ENCODE results near the gene ACTN3.
"Not testable (repeated sequence)": the region's sequence is repeated elsewhere in the genome, so short reads cannot be mapped to it uniquely, and the experiment has no call there.

Gene ACTN3

DNA sequence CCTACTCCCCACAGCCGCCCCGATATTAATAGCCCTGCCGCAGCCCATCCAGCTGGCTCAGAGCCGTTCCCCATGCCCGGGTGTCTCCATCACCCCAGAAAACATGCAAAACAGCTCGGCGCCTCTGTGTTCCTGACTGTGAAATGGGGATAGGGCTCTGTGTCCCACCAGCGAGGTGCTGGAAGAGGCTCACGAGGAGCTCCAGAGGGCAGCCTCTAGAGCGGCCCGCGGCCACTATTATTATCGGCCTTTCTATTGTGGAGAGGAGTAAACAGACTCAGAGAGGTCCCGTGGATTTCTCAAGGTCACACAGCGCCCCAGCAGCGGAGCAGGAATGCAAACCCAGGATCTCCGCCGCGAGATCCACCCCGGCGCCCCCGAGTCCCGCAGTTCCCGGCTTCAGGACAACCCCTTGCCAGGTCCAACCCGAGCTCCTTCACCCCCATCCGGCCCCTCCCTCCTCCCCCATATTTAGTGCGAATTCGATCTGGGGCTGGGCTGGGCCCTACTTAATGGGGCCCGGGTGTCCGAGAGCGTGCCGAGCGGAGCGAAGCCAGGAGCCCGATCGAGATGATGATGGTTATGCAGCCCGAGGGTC, at the start of gene ACTN3:
ACTN3 (plus strand) TSS at position 536 of the 598 bp plus-strand sequence; CDS start at position 571, 35 bp downstream.
- no peak for DNase-seq

DNA sequence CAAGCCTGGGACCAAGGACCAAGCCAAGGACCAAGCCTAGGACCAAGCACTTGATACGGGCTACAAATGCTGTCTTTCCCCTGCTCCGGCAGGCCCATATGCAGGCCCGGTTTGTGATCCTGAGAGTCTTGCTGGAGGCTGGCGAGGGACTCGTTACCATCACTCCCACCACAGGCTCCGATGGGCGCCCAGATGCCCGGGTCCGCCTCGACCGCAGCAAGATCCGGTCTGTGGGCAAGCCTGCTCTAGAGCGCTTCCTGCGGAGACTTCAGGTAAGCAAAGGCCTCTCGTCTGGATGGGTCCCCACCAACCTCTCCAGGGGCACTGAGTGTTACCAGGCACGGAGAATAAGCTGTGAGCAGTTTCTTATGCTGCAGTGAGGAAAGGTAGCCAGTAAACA, 49.5 kb upstream of the ACTN3 start:
- DNase-seq, result no peak

DNA sequence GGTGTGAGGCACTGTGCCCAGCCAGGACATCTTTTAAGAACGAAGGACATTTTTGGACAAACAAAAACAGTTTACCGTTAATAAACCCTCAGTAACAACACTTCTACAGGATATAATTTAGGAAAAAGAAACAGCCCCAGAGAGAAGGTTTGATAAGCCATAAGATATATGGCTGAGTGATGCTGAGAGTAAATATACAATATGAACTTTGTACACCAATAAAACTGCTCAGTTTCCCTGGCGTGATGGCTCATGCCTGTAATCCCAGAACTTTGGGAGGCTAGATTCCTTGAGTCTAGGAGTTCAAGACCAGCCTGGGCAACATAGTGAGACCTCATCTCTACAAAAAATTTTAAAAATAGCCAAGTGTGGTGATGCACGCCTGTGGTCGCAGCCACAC, 48.2 kb upstream of the ACTN3 start:
- DNase-seq, result no peak

DNA sequence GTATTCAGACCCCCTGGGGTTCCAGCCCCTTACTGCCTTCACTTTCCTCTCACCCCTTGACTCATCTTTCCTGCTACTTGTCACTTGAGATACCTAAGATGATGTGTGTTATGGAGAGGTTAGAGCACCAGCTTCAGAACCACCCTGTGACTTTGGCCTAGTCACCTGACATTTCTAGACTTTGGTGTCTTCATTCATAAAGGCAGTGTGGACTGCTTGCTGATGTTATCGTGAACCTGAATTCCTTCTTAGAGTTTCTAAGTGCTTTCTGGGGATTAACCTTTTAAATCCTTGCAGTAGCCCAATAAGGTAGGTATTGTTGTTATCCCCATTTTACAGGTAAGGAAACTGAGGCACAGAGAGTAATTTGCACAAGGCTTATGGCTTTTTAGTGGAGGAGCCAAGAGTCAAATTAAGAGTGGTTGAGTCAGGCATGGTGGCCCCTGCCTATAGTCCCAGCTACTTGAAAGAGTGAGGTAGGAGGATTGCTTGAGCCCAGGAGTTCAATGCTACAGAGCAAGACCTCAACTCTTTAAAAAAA, 41.4 kb upstream of the ACTN3 start:
- no peak for DNase-seq

DNA sequence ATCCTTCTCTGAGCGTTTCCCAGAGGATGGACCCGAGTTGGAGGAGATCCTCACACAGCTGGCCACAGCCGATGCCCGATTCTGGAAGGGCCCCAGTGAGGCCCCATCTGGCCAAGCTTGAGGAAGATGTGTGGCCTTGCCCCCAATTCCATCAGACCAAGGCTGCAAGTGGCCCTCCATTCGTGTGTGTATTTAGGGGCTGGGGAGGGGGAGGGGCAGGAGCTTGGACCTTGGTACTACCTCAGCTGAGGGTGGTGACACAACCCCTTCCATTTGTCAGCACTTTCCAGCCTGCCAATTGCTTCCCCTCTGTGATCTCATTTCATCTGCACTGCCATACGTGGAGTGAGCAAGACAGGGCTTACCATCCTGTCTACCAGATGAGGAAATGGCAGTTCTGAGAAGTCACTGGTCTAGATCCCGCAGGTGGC, 37.6 kb upstream of the ACTN3 start:
- DNase-seq, result no peak

DNA sequence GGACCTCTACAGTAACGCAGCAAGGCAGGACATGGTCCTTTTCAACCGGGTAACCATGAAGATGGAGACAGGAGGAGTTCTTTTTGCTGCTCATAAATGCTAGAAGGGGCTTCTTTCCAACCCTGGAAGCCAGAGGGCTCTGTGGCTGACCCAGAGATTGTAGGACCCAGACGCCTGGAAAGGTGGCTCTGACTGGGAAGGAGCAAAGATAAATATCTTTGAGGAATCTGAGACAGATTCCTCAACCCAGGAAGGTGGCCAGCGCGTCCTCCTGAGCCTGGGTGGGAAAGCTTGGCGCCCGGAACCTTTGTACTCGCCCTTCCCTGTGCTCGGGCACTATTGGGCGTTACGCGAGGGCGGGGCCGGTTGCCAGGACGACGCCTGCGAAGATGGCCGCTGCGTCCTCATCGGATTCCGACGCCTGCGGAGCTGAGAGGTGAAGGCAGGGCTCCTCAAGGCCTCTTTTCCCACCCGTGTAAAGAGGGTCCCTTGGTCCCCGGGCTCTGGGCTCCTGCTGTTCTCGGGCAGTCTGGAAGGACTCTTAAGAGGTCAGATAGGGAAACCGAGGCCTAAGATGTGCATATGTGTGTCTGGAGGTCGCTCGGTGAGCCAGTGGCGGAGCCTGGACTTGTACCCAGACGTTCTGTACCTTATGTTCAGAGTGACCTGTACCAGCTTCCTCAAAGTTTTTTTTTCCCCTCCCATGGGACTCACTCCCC, 36.3 kb upstream of the ACTN3 start, which contains the start of gene BBS1:
BBS1 (plus strand) TSS at position 365 of the 719 bp plus-strand sequence; CDS start at position 390, 25 bp downstream.
- peak; percentile 94 for DNase-seq

DNA sequence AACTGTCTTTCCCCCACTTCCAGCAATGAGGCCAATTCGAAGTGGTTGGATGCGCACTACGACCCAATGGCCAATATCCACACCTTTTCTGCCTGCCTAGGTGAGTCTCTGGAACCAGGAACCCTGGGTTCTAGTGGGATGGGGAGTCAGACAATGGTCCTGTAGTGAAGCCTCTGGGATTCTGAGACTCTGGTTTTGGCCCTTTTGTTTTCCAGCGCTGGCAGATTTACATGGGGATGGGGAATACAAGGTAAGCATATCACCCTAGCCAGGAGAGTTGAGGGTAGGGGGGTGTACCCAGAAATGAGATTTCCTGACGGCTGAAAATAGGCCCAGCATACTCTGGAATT, 35.7 kb upstream of the ACTN3 start:
- DNase-seq, result no peak

DNA sequence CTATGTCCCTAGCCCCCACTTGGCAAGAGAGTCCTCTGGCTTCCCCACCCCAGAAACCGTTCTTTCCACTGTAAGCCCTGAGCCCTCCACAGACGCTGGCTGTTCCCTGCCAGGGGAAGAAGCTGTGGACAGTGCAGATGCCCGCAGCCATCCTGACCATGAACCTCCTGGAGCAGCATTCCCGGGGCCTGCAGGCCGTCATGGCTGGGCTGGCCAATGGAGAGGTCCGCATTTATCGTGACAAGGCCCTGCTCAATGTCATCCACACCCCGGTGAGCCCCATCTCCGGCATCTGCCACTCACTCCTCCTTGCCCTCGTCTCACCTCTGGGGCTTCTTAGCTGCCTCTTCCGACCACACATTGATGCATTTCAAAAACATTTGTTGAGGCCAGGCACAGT, 23.1 kb upstream of the ACTN3 start:
- DNase-seq, result no peak

DNA sequence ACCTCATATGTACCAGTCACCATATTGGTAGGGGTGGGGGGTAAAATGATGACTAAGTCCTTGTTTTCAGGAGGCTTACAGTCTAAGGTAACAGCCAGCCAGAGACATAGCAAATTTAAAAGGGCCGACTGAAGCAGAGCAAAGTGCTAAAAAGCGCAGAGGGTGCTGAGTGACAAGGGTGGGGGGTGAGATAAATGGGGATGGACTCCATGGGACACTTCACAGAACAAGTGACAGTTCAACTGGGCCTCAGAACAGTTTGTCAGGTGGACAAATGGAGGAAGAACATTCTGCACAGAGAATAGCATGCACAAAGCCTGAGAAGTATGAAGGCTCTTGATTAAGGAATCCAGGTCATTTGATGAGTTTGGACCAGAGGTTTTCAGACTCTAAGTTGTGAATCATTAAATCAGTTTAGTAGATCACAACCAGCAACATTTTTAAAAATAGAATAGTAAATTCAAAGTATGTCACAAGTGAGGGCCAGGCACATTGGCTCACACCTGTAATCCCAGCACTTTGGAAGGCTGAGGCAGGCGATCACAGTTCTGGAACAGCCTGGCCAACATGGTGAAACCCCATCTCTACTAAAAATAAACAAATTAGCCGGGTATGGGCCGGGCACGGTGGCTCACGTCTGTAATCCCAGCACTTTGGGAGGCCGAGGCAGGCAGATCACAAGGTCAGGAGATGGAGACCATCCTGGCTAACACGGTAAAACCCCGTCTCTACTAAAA, 22.2 kb upstream of the ACTN3 start:
- no peak for DNase-seq

DNA sequence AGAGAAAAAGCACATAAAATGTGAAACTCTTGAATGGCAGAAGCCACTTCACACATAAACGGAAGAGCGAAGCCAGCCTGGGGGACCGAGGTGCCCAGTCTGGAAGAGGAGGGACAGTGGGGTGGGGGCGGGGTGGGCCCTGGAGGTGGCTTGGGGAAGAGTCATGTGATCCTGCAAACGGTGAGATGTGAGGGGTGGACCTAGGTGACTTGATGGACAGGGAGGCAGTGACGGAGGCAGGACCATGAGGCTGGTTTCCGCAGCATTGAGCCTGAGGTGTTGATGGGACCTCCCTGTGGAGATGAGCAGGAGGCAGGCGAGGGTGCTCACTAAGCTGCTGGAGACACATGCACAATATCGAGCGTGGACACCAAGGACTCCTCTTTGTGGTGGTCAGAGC, 17.6 kb upstream of the ACTN3 start:
- DNase-seq, result no peak

DNA sequence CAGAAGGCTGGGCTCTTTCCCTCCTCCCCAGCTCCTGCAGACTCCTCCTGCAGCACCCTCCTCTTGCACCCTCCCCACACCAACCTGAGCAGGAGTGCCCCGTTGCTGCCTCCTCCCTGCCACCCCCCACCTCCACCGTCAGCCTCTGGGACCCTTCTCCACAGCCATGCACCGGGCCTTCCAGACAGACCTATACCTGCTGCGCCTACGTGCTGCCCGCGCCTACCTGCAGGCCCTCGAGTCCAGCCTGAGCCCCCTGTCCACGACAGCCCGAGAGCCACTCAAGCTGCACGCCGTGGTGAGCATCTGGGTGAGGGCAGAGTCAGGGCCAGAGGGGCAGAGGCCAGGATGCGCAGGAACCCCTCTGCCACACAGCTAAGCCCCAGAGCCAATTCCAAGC, 17.0 kb upstream of the ACTN3 start:
- no peak for DNase-seq

DNA sequence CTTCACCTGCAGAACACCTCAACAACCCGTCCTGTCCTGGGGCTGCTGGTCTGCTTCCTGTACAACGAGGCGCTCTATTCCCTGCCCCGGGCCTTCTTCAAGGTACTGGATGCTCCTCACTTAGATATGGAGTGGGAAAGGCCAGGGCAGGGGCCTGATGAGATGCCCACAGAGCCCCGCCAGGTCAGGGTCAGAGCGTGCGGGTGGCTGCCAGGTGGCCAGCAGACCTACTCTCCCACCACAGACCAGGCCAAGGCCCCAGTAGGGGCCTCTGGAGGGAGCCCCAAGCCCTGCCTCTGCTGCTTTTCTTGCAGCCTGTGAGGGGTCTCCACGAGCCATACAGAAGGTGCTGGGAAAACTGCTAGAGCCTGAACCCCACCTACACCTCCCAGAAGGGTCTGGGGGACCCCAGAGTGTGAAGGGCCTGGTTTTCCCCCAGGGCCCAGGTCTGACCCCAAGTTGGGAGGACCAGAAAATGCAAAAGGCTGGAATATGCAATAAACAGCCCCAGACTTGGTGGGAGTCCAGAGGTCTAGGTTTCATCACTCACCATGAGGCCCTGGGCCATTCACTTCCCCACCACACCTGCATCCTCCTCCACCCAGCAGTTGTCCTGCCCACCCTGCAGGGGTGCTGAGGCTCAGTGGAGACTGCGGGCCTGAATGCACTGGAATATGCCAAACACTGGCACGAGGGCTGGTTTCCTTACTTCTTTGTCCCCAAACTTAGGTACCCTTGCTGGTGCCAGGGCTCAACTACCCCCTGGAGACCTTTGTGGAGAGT, 15.6 kb upstream of the ACTN3 start:
- no peak for DNase-seq

DNA sequence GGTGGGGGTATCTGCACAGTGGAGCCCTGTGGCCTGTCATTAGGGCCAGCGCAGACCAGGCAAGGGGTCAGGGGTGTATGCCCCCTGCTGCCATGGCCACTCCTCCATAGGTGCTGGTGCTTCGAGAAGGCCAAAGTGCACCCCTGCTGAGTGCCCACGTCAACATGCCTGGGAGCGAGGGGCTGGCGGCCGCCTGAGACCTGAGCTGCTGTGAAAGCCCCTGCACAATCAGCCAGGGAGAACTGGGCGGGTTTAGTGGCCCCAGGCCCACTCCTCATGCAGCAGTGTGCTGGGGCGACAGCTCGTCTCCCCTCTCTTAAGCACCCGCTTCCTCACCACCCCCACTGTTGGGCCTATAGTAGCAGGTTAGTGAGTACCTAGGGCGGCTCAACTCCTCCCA, 14.9 kb upstream of the ACTN3 start:
- no peak for DNase-seq

DNA sequence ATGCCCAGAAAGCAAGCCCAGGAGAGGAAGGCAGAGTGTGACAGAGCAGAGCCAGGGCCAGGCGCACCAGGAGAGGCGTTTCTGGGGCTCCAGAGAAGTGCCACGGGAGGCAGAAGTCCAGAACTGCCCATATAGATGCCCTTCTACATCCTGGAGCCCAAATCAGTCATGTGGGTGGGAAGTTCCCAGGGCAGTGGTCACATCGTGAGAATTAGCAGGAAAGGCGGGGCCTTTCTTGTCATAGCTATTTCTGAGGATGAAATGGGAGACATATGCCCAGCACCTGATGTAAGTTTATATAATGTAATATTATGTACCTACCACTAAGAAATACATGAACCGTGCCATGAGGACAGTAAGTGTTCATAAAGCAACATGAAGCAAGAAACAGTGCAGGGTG, 13.9 kb upstream of the ACTN3 start:
- DNase-seq, result no peak

DNA sequence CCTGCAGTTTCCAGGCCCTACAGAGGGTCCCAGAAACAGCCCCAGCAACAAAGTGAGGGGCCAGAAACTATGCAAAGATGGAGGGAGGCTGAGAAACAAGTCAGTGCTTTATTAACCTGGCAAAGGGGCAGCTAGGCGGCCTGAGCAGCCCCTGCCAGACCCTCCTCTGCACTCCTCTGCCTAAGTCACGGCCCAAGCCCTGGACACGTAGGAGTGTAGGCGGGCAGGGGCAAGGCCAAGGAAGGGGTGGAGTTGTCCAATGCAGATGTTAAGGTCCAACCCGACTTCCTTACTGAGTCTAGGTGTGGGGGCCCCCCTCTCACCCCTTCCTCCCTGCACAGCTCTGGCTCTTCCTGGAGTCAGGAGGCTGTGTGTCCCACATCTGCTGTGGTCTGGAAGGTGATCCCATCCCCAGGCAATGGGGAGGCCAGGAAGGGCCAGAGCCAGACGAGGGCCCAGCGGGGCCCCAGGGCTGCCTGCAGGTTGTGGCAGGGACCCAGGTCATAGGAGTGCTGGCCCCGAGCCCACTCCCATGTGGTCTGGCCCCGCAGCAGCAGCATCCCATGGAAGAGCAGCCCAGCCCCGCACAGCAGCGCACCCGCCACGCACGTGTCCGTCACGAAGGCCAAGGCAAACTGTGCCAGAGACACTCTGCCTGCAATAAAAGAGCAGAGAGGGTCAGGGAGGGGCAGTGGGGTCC, 7.4 kb upstream of the ACTN3 start:
- no peak for DNase-seq

DNA sequence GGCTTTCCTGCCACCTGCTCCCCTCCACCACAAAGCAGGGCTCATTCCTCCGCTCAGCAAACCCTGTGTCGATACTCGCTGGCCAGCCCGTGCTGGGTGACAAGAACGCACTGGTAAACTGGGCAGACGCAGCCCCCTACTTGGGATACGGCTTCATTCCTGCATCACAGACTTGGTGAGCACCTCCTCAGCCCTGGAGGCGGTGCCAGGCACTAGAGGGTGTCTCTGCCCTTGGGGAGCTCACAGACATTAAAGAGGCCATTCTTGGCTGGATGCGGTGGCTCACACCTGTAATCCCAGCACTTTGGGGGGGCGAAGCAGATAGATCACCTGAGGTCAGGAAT, 6.9 kb upstream of the ACTN3 start:
- DNase-seq, result no peak

DNA sequence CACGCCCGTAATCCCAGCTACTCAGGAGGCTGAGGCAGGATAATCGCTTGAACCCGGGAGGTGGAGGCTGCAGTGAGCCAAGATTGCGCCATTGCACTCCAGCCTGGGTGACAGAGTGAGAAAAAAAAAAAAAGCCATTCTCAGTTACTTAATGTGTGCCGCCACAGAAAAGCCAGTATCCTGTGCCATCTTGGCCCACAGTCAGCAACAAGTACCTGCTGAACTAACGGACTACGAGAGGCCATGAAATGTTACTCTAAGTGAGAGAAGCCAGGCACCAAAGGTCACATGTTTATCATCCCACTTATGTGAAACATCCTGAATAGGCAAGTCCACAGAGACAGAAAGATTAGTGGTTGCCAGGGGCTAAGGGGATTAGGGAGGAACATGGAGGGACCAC, 6.1 kb upstream of the ACTN3 start:
- not testable (repeated sequence) for DNase-seq

DNA sequence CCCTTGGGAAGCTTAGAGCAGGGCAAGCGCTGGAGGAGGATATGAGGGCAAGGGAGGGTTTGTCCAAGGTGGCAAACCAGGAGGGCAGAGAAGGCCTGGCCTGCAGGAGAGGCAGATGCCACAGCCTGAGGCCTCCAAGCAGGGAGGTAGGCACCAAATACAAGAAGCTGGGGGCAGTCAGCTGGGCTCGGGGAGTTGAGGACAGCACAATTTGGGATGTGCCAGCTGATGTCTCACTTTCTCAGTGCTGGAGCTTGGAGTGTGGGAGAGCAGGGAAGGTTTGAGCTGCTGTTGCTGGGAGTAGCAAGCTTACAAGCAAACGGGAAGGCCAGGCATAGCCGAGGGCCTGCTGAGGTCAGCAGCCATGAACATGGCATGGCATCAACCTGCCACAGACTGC, 4.8 kb upstream of the ACTN3 start:
- DNase-seq, result no peak

DNA sequence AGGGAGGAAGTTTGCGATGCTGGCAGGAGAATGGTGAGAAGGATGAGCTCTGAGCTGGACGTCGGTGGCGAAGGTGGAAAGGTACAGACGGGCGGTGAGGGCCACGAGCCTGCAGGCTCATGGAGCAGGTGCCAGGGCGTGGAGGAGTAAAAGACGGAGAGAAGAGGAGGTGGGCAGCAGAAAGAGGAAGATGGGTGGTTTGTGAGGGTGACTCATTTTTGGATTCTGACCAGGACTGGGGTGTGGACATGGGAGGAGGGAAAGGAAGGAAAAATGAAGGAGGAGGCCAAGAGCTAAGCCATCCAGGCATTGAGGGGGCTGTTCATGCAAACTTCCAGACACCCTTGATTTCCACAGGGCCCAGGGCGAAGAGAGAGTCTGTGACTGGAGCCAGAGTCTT, 4.3 kb upstream of the ACTN3 start:
- no peak for DNase-seq

DNA sequence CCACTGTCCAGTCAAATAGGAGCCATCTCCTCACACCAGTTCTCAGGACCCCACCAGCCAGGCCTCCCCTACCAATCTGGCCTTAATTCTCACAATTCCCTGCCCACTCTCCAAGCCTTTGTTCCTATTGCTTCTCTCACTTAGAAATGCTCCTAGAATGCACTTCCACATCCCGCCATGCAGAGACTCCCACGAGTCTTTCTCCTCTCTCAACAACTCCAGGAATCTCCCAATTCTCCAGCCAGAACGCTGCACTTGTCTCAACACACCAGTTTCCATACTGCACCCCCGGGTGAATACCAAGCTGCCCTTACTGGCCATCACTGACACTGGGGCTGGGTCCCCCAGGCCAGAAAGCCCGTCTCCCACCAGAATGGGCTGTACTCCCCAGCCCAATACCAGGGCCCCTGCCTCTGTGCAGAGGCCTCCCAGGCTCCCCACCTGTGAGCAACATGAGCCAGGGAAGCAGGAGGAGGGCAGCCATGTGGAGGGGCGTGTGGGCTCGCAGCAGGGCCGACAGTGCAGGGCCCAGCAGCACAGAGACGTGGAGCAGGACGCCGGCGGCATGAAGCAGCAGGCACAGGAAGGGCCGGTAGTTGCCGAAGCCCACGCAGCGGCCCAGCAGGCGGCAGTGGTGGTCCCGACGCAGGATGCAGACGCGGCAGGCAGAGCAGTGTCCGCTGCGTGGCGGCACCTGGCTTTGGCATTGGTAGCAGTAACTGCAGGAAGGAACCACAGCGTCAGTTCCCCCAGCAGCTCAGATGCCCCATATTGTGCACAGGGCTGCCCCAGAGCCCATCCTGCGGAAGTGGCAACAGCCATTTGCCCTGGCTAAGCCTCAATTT, 3.2 kb upstream of the ACTN3 start:
- DNase-seq, result peak; percentile 78

DNA sequence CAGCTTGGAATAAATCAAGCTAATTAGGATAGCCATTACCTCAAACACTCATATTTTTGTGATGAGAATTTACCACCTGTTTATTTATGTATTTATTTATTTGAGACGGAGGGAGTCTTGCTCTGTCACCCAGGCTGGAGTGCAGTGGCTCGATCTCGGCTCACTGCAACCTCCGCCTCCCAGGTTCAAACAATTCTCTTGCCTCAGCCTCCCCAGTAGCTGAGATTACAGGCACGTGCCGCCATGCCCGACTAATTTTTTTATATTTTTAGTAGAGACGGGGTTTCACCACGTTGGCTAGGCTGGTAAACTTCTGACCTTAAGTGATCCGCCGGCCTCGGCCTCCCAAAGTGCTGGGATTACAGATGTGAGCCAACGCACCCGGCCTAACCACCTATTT, 1.8 kb upstream of the ACTN3 start:
- not testable (repeated sequence) for DNase-seq

All from retina (tissue), 1 donor.